Measurements from ENCODE around the gene RHCE. TPM values are rescaled to one million over a fixed set of nuclear protein-coding genes. Genes with fewer than 3 reads are reported as not detected.
"Not testable (repeated sequence)": the region's sequence is repeated elsewhere in the genome, so short reads cannot be mapped to it uniquely, and the experiment has no call there.

Gene RHCE
- total RNA-seq, 1 experiment from 2014 or later: 0.92 TPM

DNA sequence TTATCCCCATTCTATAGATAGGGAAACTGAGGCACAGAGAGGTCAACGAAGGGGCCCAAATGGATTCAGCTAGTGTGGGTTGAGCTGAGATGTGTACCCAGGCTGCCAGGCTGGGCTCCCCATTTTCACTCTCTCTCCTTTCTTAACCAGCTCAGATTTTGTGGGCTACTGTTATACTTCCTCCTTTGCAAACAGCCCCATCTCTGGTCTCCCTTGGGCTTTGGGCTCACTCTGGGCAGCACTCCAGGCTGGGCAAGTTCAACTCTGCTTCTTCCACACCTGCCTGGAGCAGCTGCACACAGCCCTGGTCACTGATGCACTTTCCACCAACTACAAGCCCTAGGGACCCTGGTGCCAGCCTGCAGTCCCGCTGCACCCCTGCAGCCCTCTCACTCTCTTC, 22.5 kb downstream of the RHCE start:
- DNase-seq (ENCODE audit: low read depth): not testable (repeated sequence)

DNA sequence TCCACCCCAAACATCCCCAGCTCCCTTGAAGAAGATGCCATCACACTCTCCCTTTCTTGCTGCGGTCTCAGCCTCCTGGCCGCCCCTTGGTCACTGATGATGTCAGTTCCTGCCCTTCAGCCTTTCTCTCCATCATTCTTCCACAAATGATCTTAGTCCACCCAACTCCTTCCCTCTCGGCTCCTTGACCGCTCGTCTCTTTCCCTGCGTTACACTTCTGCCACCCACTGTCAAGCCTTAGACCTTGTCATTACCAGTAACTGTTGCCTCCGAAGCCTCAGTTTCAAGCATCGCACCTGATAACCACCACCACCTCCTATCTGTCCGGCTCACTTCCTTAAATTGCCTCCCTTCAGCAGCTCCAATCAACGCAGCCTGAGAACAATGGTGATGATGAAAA, 23.1 kb downstream of the RHCE start:
- DNase-seq (ENCODE audit: low read depth): not testable (repeated sequence)

DNA sequence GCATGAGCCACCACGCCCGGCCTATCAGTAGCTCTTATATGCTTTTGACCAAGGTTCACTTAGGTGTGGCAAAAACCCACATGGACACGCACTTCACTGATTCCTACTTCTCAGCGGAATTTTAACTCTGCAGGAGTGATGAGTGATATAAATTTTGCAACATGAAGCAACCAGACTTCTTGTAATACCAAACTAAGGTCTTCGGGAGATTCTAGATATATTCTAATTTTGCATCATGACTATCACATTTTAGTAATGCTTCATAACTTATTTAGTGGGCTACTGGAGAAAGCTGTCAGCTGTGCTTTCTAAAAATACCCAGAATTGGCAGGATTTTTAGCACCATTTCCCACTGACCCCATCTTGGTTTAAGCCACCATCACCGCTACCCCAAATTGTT, 27.8 kb downstream of the RHCE start:
- peak; percentile 20 for DNase-seq (ENCODE audit: low read depth)

DNA sequence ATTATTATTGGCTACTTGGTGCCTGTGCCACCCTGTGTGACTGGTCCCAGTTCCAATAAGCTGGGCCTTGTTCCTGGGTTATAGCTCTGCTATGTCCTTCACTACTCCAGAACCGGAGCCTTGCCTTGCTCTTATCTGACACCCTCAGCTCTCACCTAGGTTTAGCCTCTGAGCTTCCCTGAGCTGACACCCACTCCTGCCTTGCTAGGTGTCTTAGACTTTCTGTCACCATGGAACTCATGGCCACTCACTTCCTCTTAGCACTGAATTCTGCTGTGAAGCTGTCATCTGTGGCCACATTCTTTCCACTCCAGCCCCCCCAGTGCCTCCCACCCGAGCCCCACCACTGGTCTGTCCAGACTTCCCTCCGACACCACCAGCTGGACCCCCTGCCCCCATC, 30.9 kb downstream of the RHCE start:
- not testable (repeated sequence) for DNase-seq (ENCODE audit: low read depth)

DNA sequence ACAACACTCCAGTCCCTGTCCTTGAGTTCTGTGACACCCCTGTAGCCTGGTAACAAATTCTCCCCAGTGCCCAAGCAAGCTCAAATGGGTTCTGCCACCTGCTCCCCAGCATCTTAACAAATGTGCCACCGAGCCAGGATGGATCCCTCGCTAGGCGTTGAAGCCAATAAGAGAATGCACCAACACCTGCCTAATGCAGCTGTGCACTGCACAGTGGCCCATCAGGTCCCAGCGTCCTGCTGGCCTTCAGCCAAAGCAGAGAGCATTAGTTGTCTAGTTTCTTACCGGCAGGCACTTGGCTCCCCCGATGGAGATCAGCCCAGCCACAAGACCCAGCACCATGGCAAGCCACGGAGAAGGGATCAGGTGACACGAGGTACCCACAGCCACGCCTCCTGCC, 31.9 kb downstream of the RHCE start:
- not testable (repeated sequence) for DNase-seq (ENCODE audit: low read depth)

DNA sequence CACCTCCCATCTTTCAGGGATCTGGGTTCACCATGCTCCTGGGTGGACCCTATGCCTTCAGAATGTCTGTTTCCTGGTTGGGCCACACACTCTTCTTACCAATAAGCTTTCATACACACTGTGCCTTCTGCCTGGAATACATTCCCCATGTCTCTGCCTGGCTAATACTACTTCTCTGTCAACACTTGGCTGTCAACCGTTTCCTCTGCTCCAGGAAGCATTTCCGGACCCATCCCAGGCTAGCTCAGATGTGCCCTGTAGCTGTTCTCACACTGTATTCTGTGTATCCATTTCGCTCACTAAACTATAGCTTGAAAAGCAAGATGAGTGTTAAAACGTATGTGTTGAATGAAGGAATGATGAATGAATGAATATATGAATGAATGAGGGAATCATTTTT, 33.5 kb downstream of the RHCE start:
- DNase-seq (ENCODE audit: low read depth): not testable (repeated sequence)

DNA sequence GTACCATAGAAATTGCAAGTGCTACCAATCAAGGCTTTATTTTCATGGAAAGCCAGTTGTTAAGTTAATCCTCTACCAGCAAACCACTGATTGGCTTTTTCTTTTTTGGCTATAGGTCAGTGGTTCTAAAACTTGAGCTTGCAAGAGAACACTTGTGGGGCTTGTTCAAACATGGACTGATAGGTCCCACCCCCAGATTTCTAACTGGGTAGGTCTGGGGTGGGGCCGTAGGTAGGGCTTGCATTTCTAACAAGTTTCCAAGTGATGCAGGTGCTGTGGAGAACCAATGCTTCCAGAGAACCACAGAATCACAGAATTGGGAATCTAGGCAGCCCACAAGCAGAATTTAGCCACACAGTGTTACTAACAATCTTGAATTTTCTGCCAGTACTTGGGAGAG, 36.8 kb downstream of the RHCE start:
- not testable (repeated sequence) for DNase-seq (ENCODE audit: low read depth)

DNA sequence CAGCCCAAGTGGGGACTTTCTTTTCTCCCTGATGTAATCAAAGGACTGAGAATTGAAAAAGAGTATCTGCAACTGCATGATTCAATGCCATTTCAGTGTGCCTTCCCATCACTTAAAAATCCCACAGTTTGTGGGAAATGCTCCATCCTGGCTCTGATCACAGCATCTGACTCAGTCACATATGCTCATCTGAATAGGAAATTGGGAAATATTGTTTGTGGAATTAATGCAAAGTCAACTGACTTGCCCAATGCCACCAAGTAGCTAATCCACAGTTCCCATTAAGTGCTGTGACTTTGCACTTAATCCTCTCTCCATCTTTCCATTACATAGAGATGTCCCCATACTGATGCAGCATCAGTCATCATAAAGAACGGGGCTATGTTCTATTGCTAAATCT, 37.5 kb downstream of the RHCE start:
- DNase-seq (ENCODE audit: low read depth): peak; percentile 76

DNA sequence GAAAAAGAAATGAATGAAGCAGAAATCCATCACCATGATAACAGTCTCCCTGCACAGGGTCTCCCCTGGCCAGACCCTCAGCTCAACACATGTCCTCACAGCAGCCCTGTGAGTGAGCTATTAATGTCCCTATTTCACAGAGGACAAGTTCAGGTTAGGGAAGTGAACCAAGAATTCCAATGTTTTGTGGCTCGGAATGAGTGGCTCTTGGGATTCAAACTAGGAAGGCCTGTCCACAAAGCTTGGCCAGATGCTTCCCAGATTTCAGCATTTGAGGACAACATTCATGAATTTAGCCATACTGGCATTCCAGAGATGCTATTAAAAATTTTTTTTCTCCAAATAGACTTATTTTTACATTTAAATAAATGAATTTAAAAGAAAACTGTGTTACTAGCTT, 38.1 kb downstream of the RHCE start:
- not testable (repeated sequence) for DNase-seq (ENCODE audit: low read depth)

DNA sequence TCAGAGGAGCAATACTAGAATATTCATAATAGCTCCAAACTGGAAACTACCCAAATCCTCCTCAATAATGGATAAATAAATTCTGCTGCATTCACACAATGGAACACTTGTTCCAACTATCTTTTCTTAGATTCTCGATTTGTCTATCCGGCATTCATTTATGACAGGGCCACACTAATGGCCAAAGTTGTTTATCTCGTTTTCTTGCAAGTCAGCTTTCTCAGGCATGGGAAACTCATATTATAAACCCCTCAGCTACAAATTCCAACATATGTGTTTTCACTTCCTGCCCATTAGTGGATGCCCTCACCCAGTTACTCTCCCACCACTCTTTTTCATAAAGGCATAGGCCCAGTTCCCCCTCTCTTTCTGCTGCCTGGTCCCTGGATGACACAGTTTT, 42.3 kb downstream of the RHCE start:
- DNase-seq (ENCODE audit: low read depth): not testable (repeated sequence)

DNA sequence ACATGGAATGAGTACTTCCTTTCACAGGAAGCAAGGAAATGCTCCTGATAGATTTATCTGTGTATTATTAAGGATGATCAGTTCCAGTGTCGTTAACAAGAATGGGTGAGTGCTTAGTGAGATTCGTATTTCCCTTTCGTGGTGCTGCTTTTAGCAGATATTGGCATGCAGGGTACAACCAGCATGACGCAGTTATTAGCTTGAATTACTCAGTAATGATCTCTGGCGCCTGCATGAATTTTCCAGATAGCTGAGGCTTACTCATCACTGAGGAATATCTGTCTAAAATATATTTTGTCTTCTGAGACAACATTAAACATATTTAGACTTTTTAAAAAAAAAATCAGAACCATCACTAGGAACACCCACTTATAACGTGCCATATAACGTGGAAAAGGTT, 48.9 kb downstream of the RHCE start:
- DNase-seq (ENCODE audit: low read depth): peak; percentile 72

DNA sequence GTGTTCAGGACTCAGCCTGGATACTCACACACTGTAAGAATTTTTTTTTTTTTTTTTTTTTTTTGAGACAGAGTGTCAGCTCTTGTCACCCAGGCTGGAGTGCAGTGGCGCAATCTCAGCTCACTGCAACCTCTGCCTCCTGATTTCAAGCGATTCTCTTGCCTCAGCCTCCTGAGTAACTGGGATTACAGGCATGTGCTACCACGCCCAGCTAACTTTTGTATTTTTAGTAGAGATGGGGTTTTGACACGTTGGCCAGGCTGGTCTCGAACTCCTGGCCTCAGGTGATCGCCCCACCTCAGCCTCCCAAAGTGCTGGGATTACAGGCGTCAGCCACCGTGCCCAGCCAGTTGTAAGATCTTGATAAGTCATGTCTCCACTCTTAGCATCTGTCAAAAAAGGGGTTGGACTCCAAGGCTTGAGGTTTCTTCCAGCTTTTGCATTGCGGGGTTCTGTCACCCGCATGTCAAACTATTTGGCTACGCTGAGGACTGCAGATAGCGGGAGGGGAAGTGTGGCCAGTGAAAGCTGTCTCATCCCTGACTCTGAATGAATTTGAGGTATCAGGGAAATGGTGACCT, 50.8 kb downstream of the RHCE start:
- DNase-seq (ENCODE audit: low read depth): not testable (repeated sequence)

DNA sequence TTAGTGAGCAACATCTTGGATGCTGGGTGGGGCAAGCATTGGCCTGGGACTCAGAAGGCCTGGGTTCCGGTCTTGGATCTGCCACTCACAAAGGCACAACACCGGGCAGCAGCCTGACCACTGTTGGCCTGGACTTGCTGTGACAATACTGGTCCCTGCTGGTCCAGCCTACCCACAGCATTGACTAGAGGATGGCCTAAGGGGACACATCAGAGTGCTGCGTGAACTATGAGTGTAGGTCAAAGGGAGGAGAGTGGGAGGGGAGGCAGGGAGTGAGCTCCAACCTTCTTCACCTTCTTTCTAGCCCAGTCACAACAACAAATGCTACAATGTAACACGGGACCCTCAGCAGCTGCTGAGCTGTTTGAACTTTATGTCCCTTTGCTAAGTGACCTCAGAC, 51.4 kb downstream of the RHCE start:
- no peak for DNase-seq (ENCODE audit: low read depth)

DNA sequence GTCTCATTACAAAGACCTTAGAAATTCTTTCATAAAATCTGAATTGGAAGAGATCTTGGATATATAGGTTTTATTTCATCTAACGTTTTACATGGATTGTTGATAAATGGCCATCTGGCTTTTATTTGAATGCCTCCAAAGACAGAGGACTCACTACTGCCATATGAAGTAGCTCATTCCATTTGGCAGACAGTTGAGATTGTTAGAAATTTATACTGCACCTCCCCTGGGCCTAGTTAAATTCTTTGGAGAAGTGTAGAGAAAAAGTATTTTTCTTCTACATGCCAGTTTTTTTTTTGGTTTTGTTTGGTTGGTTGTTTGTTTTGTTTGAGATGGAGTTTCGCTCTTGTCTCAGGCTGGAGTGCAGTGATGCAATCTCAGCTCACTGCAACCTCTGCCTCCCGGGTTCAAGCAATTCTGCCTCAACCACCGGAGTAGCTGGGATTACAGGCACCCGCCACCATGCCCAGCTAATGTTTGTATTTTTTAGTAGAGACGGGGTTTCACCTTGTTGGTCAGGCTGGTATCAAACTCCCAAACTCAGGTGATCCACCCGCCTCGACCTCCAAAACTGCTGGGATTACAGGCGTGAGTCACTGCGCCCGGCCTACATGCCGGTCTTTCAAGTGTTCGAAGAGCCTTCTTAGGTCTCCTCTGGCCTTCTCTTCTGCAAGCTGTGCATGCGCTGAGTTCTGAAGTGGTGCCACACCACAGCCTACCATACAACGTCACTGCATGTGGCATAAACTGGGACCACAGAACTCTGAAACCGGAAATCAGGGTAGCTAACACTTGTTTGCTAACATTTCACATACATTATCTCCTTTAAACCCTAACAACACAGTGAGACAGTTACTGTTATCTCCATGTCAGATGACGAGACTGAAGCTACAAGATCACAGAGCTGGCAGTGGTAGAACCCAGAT, 57.7 kb downstream of the RHCE start:
- not testable (repeated sequence) for DNase-seq (ENCODE audit: low read depth)

DNA sequence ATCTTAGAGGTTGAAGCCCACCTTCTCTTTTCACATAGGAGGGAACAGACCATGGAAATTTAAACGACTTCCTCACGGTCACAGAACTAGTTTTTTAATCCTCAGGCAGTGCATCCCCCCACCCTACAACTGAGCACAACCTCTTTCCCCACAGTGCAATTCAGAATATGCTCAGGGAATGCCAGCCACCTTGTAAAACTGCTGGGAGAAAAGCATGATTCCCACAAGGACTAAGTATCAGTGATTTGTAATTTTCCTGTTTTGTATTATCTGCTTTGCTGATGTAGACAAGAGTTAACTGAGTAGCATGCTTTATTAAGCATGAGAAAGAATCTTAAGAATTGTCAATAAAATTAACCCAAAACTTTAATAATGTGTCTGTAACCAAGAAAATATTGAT, 58.7 kb downstream of the RHCE start:
- DNase-seq (ENCODE audit: low read depth): no peak

DNA sequence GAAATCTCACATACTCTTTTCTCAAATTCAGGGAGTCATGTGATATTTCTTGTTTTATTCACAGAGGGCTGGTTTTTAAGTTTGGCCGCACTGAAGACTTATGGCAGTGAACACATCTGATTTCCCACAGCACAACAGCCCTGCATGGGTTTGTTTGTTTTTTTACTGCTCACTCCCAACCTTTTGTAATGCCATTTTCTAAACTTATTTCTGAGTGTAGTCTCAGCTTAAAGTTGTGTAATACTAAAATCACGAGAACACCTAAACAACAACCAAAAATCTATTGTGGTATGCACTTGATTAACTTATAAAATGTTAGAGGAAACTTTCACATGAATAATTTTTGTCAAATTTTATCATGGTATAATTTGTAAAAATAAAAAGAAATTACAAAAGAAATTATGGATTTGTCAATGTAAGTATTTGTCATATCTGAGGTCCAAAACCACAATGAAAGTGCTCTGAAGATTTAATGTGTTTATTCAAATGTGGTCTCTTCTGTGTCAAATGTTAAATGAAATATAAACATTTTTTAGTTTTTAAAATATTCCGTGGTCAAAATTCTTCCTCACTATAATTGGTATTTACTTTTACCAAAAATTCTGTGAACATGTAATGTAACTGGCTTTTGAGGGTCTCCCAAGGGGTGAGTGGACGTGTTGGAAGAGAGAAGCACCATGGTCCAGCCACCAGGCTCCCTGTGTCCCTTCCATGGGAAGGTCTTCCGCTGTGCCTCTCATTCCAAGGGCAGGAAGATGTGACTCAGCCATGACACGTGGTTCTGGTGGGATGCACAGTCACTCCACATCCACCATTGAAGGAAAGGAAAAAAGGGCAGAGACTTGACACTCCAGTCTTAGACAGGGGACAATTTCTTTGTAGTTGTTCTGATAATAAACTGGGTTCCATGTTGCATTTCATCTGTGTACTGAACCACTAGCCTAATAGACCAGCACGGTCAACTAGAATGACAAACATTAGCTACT, 59.7 kb downstream of the RHCE start:
- DNase-seq (ENCODE audit: low read depth): peak; percentile 86

DNA sequence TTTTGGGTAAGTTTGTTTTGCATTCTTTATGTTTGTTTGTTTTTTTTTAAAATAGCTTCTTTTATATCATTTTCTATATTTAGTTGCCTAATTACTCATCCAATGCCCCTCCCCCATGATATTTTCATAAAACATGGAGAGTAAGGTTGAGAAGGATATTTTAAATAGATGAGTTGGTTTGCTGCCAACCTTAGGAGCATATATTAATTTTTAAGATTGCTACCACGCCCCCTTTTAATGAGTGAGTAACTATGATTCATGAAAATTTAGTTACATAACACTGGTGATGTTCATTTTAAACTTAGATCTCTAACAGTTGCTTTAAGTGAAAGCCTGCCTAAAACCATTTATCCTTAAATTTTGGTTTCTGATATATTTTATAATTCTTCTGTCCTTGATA, 63.8 kb downstream of the RHCE start:
- DNase-seq (ENCODE audit: low read depth): peak; percentile 58

DNA sequence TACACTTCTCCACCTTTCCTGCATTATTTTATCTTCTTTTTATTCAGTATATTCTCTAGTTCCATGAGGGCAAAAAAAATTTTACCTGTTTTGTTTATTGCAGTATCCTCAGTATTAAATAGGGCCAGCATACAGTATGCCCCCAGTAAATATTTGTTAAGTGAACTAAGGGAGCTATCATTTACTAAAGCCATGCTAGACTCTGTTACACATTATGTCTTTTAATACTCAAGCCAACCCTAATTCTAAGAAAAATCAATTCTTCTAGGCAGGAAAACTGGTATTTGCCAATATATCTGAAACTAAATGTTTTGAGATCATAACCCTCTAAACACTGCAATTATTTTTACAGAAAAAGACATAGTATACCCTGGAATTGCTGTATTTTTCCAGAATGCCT, 64.2 kb downstream of the RHCE start:
- no peak for DNase-seq (ENCODE audit: low read depth)

DNA sequence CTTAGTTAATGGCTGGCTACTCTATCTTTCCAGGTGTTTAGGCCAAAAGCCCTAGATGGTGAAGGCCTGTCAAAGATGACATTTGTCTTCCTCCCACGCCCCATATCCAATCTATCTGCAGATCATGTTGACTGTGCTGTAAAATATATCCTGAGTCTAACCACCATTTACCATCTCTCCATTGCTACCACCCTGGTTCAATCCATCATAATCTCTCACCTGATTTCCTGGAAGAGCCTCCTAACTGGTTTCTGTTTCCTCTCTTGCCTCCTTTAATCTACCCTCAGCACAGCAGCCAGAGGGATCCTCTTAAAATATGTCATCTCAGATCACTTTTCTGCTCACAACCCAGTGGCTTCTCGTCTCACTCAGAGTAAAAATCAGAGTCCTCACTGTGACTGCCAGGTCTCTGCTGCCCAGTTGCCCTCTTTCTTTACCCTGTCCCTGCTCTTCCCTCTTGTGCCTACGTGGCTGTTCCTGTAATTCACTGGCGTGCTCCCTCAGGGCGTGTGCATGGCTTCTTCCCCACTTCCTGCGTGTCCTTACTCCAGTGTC, 64.7 kb downstream of the RHCE start:
- no peak for DNase-seq (ENCODE audit: low read depth)

DNA sequence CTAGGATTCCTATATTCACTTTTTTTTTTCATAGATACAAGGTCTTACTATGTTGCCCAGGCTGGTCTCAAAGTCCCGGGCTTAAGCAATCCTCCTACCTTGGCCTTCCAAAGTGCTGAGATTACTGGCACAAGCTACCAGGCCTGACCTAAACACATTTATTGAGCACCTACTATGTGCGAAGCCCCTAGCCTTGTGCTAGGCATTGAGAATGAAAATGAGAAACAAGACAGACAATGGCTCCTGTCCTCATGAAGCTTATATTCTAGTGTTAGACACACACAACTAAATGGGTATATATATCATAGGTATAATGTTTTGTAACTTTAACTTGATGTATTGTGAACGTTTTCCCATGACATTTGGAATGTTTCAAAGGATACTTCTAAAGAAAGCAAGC, 71.0 kb downstream of the RHCE start:
- DNase-seq (ENCODE audit: low read depth): no peak

DNA sequence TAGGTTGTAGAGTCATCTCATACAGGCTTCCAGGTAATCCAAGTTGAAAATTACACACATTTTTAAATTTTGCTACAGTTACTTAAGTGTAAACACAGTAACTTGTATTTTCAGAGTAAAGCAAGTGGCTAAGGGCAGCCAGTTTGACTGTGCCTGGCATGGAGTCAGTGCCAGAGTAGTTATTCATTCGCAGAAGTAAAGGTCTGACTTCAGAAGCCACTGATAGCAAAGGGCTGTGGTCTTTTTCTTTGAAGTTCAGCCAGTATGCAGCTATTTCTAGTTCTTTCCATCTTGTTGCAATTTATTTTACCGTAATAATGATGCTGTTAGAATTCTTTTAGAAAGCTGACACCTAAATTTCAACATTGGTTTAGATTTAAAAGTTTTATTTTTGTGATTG, 73.1 kb downstream of the RHCE start:
- no peak for DNase-seq (ENCODE audit: low read depth)

DNA sequence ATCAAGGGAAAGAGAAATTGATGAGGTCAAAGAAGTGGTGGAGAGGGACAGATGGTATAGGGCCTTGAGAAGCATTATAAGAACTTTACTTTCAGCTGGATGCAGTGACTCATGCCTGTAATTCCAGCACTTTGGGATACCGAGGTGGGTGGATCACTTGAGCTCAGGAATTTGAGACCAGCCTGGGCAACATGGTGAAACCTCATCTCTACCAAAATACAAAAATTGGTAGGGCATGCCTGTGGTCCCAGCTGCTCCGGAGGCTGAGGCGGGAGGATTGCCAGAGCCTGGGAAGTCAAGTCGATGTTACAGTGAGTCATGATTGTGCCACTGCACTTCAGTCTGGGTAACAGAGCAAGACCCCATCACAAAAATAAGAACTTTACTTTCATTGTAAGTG, 76.8 kb downstream of the RHCE start:
- peak; percentile 96 for DNase-seq (ENCODE audit: low read depth)

Measured in LHCN-M2 (cell line).